CD4-positive, alpha-beta T cell treated with Interleukin-10 for 1 hour (primary cell): ENCODE results near the gene CCL26.
"Not testable (repeated sequence)": the region's sequence is repeated elsewhere in the genome, so short reads cannot be mapped to it uniquely, and the experiment has no call there.

ENCODE experiments used
- DNase-seq: peaks from one replicate; pipeline ENCODE4 v3.0.0-alpha.2; 2020

The CCL26 gene

GRCh38 chr7:75789361-75789924, 17.4 kb upstream of the CCL26 start:
- DNase-seq: no peak

GRCh38 chr7:75788154-75788847, 16.3 kb upstream of the CCL26 start:
- DNase-seq: not testable (repeated sequence)

GRCh38 chr7:75783058-75783457, 11.0 kb upstream of the CCL26 start:
- DNase-seq: not testable (repeated sequence)

GRCh38 chr7:75780647-75781273, 8.7 kb upstream of the CCL26 start:
- not testable (repeated sequence) for DNase-seq

- DNase-seq: not testable (repeated sequence)
These were observed 7.5 kb upstream of the CCL26 start for GRCh38 chr7:75779516-75779915.

- not testable (repeated sequence) for DNase-seq
These were observed 7.0 kb upstream of the CCL26 start for GRCh38 chr7:75779035-75779434.

- DNase-seq: peak; percentile 59
These were observed 4.4 kb upstream of the CCL26 start for GRCh38 chr7:75776295-75776971.

GRCh38 chr7:75773958-75774357, 1.9 kb upstream of the CCL26 start:
- DNase-seq: not testable (repeated sequence)

- no peak for DNase-seq
These were observed 787 bp downstream of the CCL26 start for GRCh38 chr7:75771224-75771623.

- DNase-seq: peak; percentile 57
These were observed 9.6 kb downstream of the CCL26 start for GRCh38 chr7:75762350-75762917.

- not testable (repeated sequence) for DNase-seq
These were observed 10.2 kb downstream of the CCL26 start for GRCh38 chr7:75761801-75762200.

GRCh38 chr7:75758491-75758890, 13.5 kb downstream of the CCL26 start:
- no peak for DNase-seq

- DNase-seq: no peak
These were observed 14.2 kb downstream of the CCL26 start for GRCh38 chr7:75757860-75758259.

- peak; percentile 24 for DNase-seq
These were observed 14.9 kb downstream of the CCL26 start for GRCh38 chr7:75756991-75757676.

- DNase-seq: no peak
These were observed 15.6 kb downstream of the CCL26 start for GRCh38 chr7:75756206-75756990.

GRCh38 chr7:75743455-75743859, 28.6 kb downstream of the CCL26 start:
- DNase-seq: no peak

- DNase-seq: no peak
These were observed 31.0 kb downstream of the CCL26 start for GRCh38 chr7:75740846-75741497.

- no peak for DNase-seq
These were observed 32.0 kb downstream of the CCL26 start for GRCh38 chr7:75739796-75740672.

GRCh38 chr7:75738975-75739795, 32.8 kb downstream of the CCL26 start:
- DNase-seq: peak; percentile 99
